NCI-H446 (cell line): ENCODE data around the gene DCAF5.
"Not testable (repeated sequence)": the region's sequence is repeated elsewhere in the genome, so short reads cannot be mapped to it uniquely, and the experiment has no call there.

ENCODE experiments used
- DNase-seq, 2 experiments: peaks; one replicate each; lab custom pipeline; 2025; lab: John Stamatoyannopoulos, UW

Gene DCAF5

GRCh38 chr14:69097974-69098373, 54.9 kb downstream of the DCAF5 start:
- DNase-seq: no peak

- DNase-seq: no peak
Measured at GRCh38 chr14:69096781-69097475, 56.0 kb downstream of the DCAF5 start.

- DNase-seq: no peak
Measured at GRCh38 chr14:69096246-69096645, 56.7 kb downstream of the DCAF5 start.

GRCh38 chr14:69094481-69094880, 58.4 kb downstream of the DCAF5 start:
- no peak for DNase-seq

- DNase-seq: peak; percentile 27 to 80
Measured at GRCh38 chr14:69093631-69094421, 59.1 kb downstream of the DCAF5 start.

GRCh38 chr14:69092840-69093422, 60.0 kb downstream of the DCAF5 start:
- no peak for DNase-seq

- DNase-seq: no peak
Measured at GRCh38 chr14:69091695-69092094, 61.2 kb downstream of the DCAF5 start.

GRCh38 chr14:69091006-69091405, 61.9 kb downstream of the DCAF5 start:
- DNase-seq: no peak

GRCh38 chr14:69090187-69090789, 62.6 kb downstream of the DCAF5 start:
- DNase-seq: no peak

GRCh38 chr14:69089046-69089445, 63.9 kb downstream of the DCAF5 start:
- no peak for DNase-seq

GRCh38 chr14:69088586-69088985, 64.3 kb downstream of the DCAF5 start:
- no peak for DNase-seq

- DNase-seq: peak in 1 of 2 experiments; percentile 7
Measured at GRCh38 chr14:69087061-69087461, 65.9 kb downstream of the DCAF5 start.

GRCh38 chr14:69086537-69086936, 66.4 kb downstream of the DCAF5 start:
- DNase-seq: no peak

- no peak for DNase-seq
Measured at GRCh38 chr14:69084023-69084422, 68.9 kb downstream of the DCAF5 start.

GRCh38 chr14:69083181-69083580, 69.7 kb downstream of the DCAF5 start:
- no peak for DNase-seq

- DNase-seq: no peak
Measured at GRCh38 chr14:69081271-69081670, 71.6 kb downstream of the DCAF5 start.

GRCh38 chr14:69079747-69080146, 73.2 kb downstream of the DCAF5 start:
- no peak for DNase-seq

GRCh38 chr14:69079188-69079742, 73.7 kb downstream of the DCAF5 start:
- no peak for DNase-seq

- DNase-seq: no peak
Measured at GRCh38 chr14:69077841-69078240, 75.1 kb downstream of the DCAF5 start.

- not testable (repeated sequence) for DNase-seq
Measured at GRCh38 chr14:69077185-69077584, 75.7 kb downstream of the DCAF5 start.

GRCh38 chr14:69076341-69076740, 76.6 kb downstream of the DCAF5 start:
- DNase-seq: no peak

GRCh38 chr14:69073915-69074314, 79.0 kb downstream of the DCAF5 start:
- no peak for DNase-seq
